Osteoblast (primary cell): ENCODE data around the gene ASL. TPM values are rescaled to one million over a fixed set of nuclear protein-coding genes. Genes with fewer than 3 reads are reported as not detected.

Experiments used
- DNase-seq: peaks from one replicate; pipeline ENCODE4 v3.0.0; 2011; ENCODE audit warnings: low spot score, mixed read lengths; ENCODE audit not compliant: insufficient read length; ENCODE audit errors: missing footprints
- H2AFZ ChIP-seq: 2 replicates; pipeline ENCODE4 v1.6.0; 2011; ENCODE audit warnings: mild to moderate bottlenecking, low read length
- H3K27ac ChIP-seq: 2 replicates; pipeline ENCODE4 v1.5.1; 2011; ENCODE audit warnings: mild to moderate bottlenecking, low read depth, low read length, moderate library complexity
- H3K27me3 ChIP-seq: 2 replicates; pipeline ENCODE4 v1.6.0; 2012; ENCODE audit warnings: mild to moderate bottlenecking, control low read depth, inconsistent platforms, low read length, moderate library complexity; ENCODE audit not compliant: insufficient read depth
- H3K36me3 ChIP-seq: 2 replicates; pipeline ENCODE4 v1.5.1; 2011; ENCODE audit warnings: mild to moderate bottlenecking, low read length, control low read depth, moderate library complexity; ENCODE audit not compliant: insufficient read depth
- H3K4me1 ChIP-seq: 2 replicates; pipeline ENCODE4 v1.5.1; 2011; ENCODE audit warnings: mild to moderate bottlenecking, low read length, control low read depth, moderate library complexity; ENCODE audit not compliant: insufficient read depth
- H3K4me2 ChIP-seq: 2 replicates; pipeline ENCODE4 v1.6.0; 2011; ENCODE audit warnings: mild to moderate bottlenecking, low read length; ENCODE audit not compliant: insufficient read depth
- H3K4me3 ChIP-seq: fragments of 200-600 bp; sonication (generic); 3 replicates; pipeline ENCODE4 v1.5.1; 2012; ENCODE audit warnings: mild to moderate bottlenecking, low read length, inconsistent platforms; ENCODE audit not compliant: insufficient read depth
- H3K79me2 ChIP-seq: 2 replicates; pipeline ENCODE4 v1.6.0; 2012; ENCODE audit warnings: mild to moderate bottlenecking, low read length, control low read depth, inconsistent platforms; ENCODE audit not compliant: insufficient read depth
- H3K9me3 ChIP-seq: 2 replicates; pipeline ENCODE4 v1.5.1; 2011; ENCODE audit warnings: low read depth, low read length, control low read depth
- H4K20me1 ChIP-seq: 2 replicates; pipeline ENCODE4 v1.6.0; 2012; ENCODE audit warnings: mild to moderate bottlenecking, low read length, control low read depth; ENCODE audit not compliant: insufficient read depth
- total RNA-seq: library from RNA; depleted of rRNA; stranded (reverse); fragments of >200 nt; gene quantifications from 2 replicates; pipeline ENCODE4 v1.2.3, GENCODE V29; 2012
- TF ChIP-seq, protein P1 (sequence below): IDR thresholded peaks from 2 replicates; pipeline ENCODE4 v1.5.1; 2011; ENCODE audit warnings: mild to moderate bottlenecking, low read depth, low read length, moderate library complexity; ENCODE audit errors: extremely low read depth

The ASL gene
- total RNA-seq, 1 donor, result 53.6 TPM

DNA sequence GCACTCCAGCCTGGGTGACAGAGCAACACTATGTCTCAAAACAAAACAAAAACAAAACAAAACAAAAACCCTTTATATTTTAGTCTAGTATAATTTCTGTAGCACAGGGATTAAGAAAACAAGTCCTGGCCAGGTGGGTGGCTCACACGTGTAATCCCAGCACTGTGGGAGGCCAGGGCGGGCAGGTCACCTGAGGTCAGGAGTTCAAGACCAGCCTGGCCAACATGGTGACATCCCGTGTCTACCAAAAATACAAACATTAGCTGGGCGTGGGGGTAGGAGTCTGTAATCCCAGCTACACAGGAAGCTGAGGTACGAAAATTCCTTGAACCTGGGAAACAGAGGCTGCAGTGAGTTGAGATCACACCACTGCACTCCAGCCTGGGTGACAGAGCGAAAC lies 23.2 kb upstream of the ASL start:
- Histone ChIP-seq H3K4me2 (no peak overlapping the region), H3K79me2 (no peaks in the 10 kb centered on the region), H3K9me3 (no peaks in the 10 kb centered on the region), H2AFZ (no peak overlapping the region), H3K4me3 (no peak overlapping the region), H3K36me3 (no peaks in the 10 kb centered on the region), H4K20me1 (no peaks in the 10 kb centered on the region), H3K27me3 (no peaks in the 10 kb centered on the region), H3K27ac (no peak overlapping the region), H3K4me1 (peaks cover 21% of the 10 kb centered on the region)
- TF ChIP-seq, protein P1, sequence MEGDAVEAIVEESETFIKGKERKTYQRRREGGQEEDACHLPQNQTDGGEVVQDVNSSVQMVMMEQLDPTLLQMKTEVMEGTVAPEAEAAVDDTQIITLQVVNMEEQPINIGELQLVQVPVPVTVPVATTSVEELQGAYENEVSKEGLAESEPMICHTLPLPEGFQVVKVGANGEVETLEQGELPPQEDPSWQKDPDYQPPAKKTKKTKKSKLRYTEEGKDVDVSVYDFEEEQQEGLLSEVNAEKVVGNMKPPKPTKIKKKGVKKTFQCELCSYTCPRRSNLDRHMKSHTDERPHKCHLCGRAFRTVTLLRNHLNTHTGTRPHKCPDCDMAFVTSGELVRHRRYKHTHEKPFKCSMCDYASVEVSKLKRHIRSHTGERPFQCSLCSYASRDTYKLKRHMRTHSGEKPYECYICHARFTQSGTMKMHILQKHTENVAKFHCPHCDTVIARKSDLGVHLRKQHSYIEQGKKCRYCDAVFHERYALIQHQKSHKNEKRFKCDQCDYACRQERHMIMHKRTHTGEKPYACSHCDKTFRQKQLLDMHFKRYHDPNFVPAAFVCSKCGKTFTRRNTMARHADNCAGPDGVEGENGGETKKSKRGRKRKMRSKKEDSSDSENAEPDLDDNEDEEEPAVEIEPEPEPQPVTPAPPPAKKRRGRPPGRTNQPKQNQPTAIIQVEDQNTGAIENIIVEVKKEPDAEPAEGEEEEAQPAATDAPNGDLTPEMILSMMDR, result no peak
- no peak for DNase-seq

GRCh38 chr7:66054063-66054462 lies 21.6 kb upstream of the ASL start:
- no peak overlapping the region for H3K4me2 ChIP-seq
- TF ChIP-seq, protein P1, result no peak

GRCh38 chr7:66055321-66055956 lies 20.2 kb upstream of the ASL start:
- Histone ChIP-seq H4K20me1 (no peaks in the 10 kb centered on the region), H3K4me3 (no peak overlapping the region), H3K4me2 (no peak overlapping the region), H3K36me3 (no peaks in the 10 kb centered on the region), H2AFZ (no peak overlapping the region), H3K4me1 (peaks cover 17% of the 10 kb centered on the region), H3K27me3 (no peaks in the 10 kb centered on the region), H3K79me2 (no peaks in the 10 kb centered on the region), H3K9me3 (no peaks in the 10 kb centered on the region), H3K27ac (no peak overlapping the region)
- DNase-seq, result peak; percentile 11
- TF ChIP-seq, protein P1, result no peak

More at GRCh38 chr7:66054063-66054462, 21.6 kb upstream of the ASL start:
- no peaks in the 10 kb centered on the region for H3K27me3 ChIP-seq
- no peak for DNase-seq
- no peak overlapping the region for H3K4me3 ChIP-seq
- peak overlapping the region; percentile 29 for H2AFZ ChIP-seq
- peaks cover 19% of the 10 kb centered on the region for H3K4me1 ChIP-seq
- no peaks in the 10 kb centered on the region for H4K20me1 ChIP-seq
- H3K27ac ChIP-seq, result no peak overlapping the region
- no peaks in the 10 kb centered on the region for H3K9me3 ChIP-seq
- no peaks in the 10 kb centered on the region for H3K36me3 ChIP-seq
- H3K79me2 ChIP-seq, result no peaks in the 10 kb centered on the region

DNA sequence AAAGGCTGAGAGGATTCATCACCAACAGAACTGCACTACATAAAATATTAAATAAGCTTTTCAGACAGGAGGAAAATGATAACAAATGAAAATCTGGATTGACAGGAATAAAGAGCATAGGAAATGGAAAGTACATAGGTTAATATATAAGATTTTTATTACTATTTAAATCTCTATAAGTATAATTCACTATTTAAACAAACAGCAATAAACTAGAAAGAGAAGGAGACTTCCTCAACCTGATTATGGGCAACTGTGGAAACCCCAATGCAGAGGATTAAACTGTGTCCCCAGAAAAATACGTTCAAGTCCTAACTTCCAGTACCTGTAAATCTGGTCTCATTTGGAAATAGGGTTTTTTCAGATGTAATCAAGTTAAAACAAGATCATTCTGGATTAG lies 14.8 kb upstream of the ASL start:
- Histone ChIP-seq H3K27me3 (no peaks in the 10 kb centered on the region), H3K4me3 (no peak overlapping the region), H3K4me2 (no peak overlapping the region), H3K4me1 (no peaks in the 10 kb centered on the region), H2AFZ (no peak overlapping the region), H3K27ac (no peak overlapping the region), H3K36me3 (no peaks in the 10 kb centered on the region), H3K79me2 (no peaks in the 10 kb centered on the region), H3K9me3 (no peaks in the 10 kb centered on the region), H4K20me1 (no peaks in the 10 kb centered on the region)
- TF ChIP-seq, protein P1, result no peak
- DNase-seq, result no peak
